GM15510 (cell line): Measurements from ENCODE around the gene SEMA4G.

Experiments used
- POLR2A ChIP-seq: IDR thresholded peaks from 3 replicates; pipeline ENCODE4 v1.6.1; 2011; ENCODE audit warnings: borderline replicate concordance; ENCODE audit not compliant: insufficient read length; ENCODE audit errors: extremely low read depth

The SEMA4G gene

GRCh38 chr10:100996678-100997359, 27.5 kb downstream of the SEMA4G start:
- TF ChIP-seq POLR2A = peak; percentile 56

- TF ChIP-seq POLR2A = peak; percentile 49
Observed at GRCh38 chr10:100997360-100998182, 28.3 kb downstream of the SEMA4G start.

GRCh38 chr10:100998183-100998990, 29.1 kb downstream of the SEMA4G start:
- TF ChIP-seq POLR2A = no peak

GRCh38 chr10:100998991-100999741, 29.9 kb downstream of the SEMA4G start:
- peak; percentile 28 for TF ChIP-seq POLR2A

GRCh38 chr10:100999742-101000126, 30.4 kb downstream of the SEMA4G start, which contains the start of gene LZTS2:
Gene LZTS2, plus strand, starts transcription at chr10:100999808. Its CDS starts 2,731 bp downstream, at chr10:101002539.
- TF ChIP-seq POLR2A = no peak

GRCh38 chr10:101000127-101000914, 31.0 kb downstream of the SEMA4G start:
- no peak for TF ChIP-seq POLR2A

GRCh38 chr10:101000915-101001658, 31.8 kb downstream of the SEMA4G start:
- no peak for TF ChIP-seq POLR2A

- no peak for TF ChIP-seq POLR2A
Observed at GRCh38 chr10:101001659-101002035, 32.3 kb downstream of the SEMA4G start.

GRCh38 chr10:101002456-101002855, 33.2 kb downstream of the SEMA4G start:
- no peak for TF ChIP-seq POLR2A

GRCh38 chr10:101003639-101004206, 34.4 kb downstream of the SEMA4G start:
- no peak for TF ChIP-seq POLR2A

GRCh38 chr10:101005361-101005760, 36.1 kb downstream of the SEMA4G start:
- TF ChIP-seq POLR2A = no peak

- no peak for TF ChIP-seq POLR2A
Observed at GRCh38 chr10:101005869-101006567, 36.7 kb downstream of the SEMA4G start.
